ENCODE data around the gene ISG15. TPM values are rescaled to one million over a fixed set of nuclear protein-coding genes. Genes with fewer than 3 reads are reported as not detected.

Gene ISG15
- total RNA-seq, 1 donor from 2014 or later, result 22.3 TPM

- H3K36me3 Mint-ChIP-seq (ENCODE audit: low read depth), result no peaks in the 10 kb centered on the region
- no peak for DNase-seq (ENCODE audit: low read depth, low spot score)
- H3K27me3 Mint-ChIP-seq (ENCODE audit: low read depth), result peaks cover 24% of the 10 kb centered on the region
- H3K27ac Mint-ChIP-seq (ENCODE audit: unreplicated experiment), result no peak overlapping the region
- H3K9me3 Mint-ChIP-seq, result no peaks in the 10 kb centered on the region
- TF ChIP-seq, protein P1, sequence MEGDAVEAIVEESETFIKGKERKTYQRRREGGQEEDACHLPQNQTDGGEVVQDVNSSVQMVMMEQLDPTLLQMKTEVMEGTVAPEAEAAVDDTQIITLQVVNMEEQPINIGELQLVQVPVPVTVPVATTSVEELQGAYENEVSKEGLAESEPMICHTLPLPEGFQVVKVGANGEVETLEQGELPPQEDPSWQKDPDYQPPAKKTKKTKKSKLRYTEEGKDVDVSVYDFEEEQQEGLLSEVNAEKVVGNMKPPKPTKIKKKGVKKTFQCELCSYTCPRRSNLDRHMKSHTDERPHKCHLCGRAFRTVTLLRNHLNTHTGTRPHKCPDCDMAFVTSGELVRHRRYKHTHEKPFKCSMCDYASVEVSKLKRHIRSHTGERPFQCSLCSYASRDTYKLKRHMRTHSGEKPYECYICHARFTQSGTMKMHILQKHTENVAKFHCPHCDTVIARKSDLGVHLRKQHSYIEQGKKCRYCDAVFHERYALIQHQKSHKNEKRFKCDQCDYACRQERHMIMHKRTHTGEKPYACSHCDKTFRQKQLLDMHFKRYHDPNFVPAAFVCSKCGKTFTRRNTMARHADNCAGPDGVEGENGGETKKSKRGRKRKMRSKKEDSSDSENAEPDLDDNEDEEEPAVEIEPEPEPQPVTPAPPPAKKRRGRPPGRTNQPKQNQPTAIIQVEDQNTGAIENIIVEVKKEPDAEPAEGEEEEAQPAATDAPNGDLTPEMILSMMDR (conservative IDR thresholded peaks at IDR 0.05), result no peak
- H3K4me3 Mint-ChIP-seq, result peak overlapping the region; percentile 47
- peaks cover 11% of the 10 kb centered on the region for H3K4me1 Mint-ChIP-seq
These were observed 25.4 kb downstream of the ISG15 start for GRCh38 chr1:1038694-1039093.

GRCh38 chr1:1039145-1039910 is 26.0 kb downstream of the ISG15 start:
- H3K27me3 Mint-ChIP-seq (ENCODE audit: low read depth), result peaks cover 24% of the 10 kb centered on the region
- TF ChIP-seq, protein P1 (conservative IDR thresholded peaks at IDR 0.05), result no peak
- no peak for DNase-seq (ENCODE audit: low read depth, low spot score)
- H3K9me3 Mint-ChIP-seq, result no peaks in the 10 kb centered on the region
- no peaks in the 10 kb centered on the region for H3K36me3 Mint-ChIP-seq (ENCODE audit: low read depth)
- peaks cover 11% of the 10 kb centered on the region for H3K4me1 Mint-ChIP-seq
- H3K27ac Mint-ChIP-seq (ENCODE audit: unreplicated experiment), result no peak overlapping the region
- H3K4me3 Mint-ChIP-seq, result peak overlapping the region; percentile 49

DNA sequence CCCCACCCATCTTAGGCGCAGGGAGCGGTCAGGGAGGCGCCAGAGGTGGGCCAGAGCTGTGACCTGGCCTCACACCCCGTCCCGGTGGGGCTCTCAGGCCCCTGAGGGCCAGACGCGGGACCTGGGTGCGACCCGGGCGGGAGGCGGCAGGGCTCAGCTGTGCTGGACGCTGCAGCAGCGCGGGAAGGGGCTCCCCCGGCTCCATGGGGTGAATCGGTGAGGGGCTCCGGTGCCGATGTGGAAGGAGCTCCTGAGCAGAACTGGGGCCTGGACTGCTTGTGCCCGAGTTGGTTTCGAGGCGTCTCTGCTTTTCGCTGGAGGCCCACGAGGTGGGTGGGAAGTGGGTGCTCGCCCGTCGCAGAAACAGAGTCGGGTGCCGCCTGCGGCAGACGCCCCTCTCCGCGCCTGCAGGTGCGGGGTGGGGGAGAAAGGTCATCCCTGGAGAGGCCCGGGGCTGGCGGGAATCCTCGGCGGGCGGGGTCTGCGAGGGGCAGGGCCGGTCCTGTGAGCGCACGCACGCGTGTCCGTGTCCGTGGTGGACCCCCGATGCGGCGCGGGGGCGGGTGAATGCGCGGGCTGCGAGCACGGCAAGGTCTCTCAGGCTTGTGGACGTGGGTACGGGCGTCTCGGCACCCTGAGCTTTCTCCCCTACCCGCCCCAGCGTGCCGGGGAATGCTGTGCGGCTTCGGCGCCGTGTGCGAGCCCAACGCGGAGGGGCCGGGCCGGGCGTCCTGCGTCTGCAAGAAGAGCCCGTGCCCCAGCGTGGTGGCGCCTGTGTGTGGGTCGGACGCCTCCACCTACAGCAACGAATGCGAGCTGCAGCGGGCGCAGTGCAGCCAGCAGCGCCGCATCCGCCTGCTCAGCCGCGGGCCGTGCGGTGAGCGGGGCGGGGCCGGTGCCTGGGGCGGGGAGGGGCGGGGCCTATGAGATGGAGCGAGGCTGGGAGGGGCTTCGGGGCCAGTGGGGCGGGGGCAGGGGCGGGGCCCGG is 27.0 kb downstream of the ISG15 start:
- H3K4me3 Mint-ChIP-seq, result peak overlapping the region; percentile 49
- H3K27ac Mint-ChIP-seq (ENCODE audit: unreplicated experiment), result no peak overlapping the region
- H3K4me1 Mint-ChIP-seq, result peaks cover 11% of the 10 kb centered on the region
- peaks cover 26% of the 10 kb centered on the region for H3K27me3 Mint-ChIP-seq (ENCODE audit: low read depth)
- peak; percentile 58 for DNase-seq (ENCODE audit: low read depth, low spot score)
- TF ChIP-seq, protein P1 (conservative IDR thresholded peaks at IDR 0.05), result peak; percentile 32
- peaks cover 3% of the 10 kb centered on the region for H3K36me3 Mint-ChIP-seq (ENCODE audit: low read depth)
- H3K9me3 Mint-ChIP-seq, result no peaks in the 10 kb centered on the region

GRCh38 chr1:1041092-1041523 is 27.8 kb downstream of the ISG15 start:
- H3K36me3 Mint-ChIP-seq (ENCODE audit: low read depth), result peaks cover 3% of the 10 kb centered on the region
- H3K4me1 Mint-ChIP-seq, result peaks cover 11% of the 10 kb centered on the region
- H3K27me3 Mint-ChIP-seq (ENCODE audit: low read depth), result peaks cover 23% of the 10 kb centered on the region
- TF ChIP-seq, protein P1 (conservative IDR thresholded peaks at IDR 0.05), result no peak
- no peak for DNase-seq (ENCODE audit: low read depth, low spot score)
- no peak overlapping the region for H3K4me3 Mint-ChIP-seq
- H3K27ac Mint-ChIP-seq (ENCODE audit: unreplicated experiment), result no peak overlapping the region
- no peaks in the 10 kb centered on the region for H3K9me3 Mint-ChIP-seq

- no peaks in the 10 kb centered on the region for H3K9me3 Mint-ChIP-seq
- TF ChIP-seq, protein P1 (conservative IDR thresholded peaks at IDR 0.05), result no peak
- peaks cover 11% of the 10 kb centered on the region for H3K4me1 Mint-ChIP-seq
- H3K4me3 Mint-ChIP-seq, result no peak overlapping the region
- H3K27ac Mint-ChIP-seq (ENCODE audit: unreplicated experiment), result no peak overlapping the region
- no peak for DNase-seq (ENCODE audit: low read depth, low spot score)
- H3K36me3 Mint-ChIP-seq (ENCODE audit: low read depth), result peaks cover 3% of the 10 kb centered on the region
- H3K27me3 Mint-ChIP-seq (ENCODE audit: low read depth), result peaks cover 22% of the 10 kb centered on the region
These were observed 28.6 kb downstream of the ISG15 start for GRCh38 chr1:1041873-1042272.

All from neural crest cell (in vitro differentiated cells).